IPS DF 6.9 (cell line): ENCODE measurements around the gene GPR39.

Experiments used
- DNase-seq: peaks from one replicate; pipeline ENCODE4 v3.0.0-alpha.2; 2013; ENCODE audit warnings: low read depth, low spot score
- H3K27ac ChIP-seq: one replicate; pipeline ENCODE4 v1.5.1; 2013; ENCODE audit warnings: low read length, control low read depth
- H3K27me3 ChIP-seq: 2 replicates; pipeline ENCODE4 v1.6.1; 2013; ENCODE audit warnings: mild to moderate bottlenecking, low read length; ENCODE audit not compliant: control insufficient read depth, insufficient read depth
- H3K36me3 ChIP-seq: 2 replicates; pipeline ENCODE4 v1.6.1; 2013; ENCODE audit warnings: low read length; ENCODE audit not compliant: control insufficient read depth, insufficient read depth
- H3K4me1 ChIP-seq: 2 replicates; pipeline ENCODE4 v1.6.1; 2013; ENCODE audit warnings: low read length; ENCODE audit not compliant: control insufficient read depth, insufficient read depth
- H3K4me3 ChIP-seq: 2 replicates; pipeline ENCODE4 v1.5.1; 2013; ENCODE audit warnings: mild to moderate bottlenecking, low read length
- H3K9me3 ChIP-seq: 2 replicates; pipeline ENCODE4 v1.6.1; 2013; ENCODE audit warnings: low read length, inconsistent platforms; ENCODE audit not compliant: control insufficient read depth, insufficient read depth
- WGBS: extraction: QIAGEN DNeasy Blood & Tissue Kit; methylation state at CpG from one replicate; pipeline ENCODE4 v1.1.7; 2013; ENCODE audit warnings: mixed read lengths, missing lambda C conversion rate; ENCODE audit not compliant: insufficient read length, insufficient coverage; 5-methylcytosine and 5-hydroxymethylcytosine counted together

Gene GPR39

GRCh38 chr2:132422736-132423135 lies 6.1 kb downstream of the GPR39 start:
- no peak overlapping the region for H3K27ac ChIP-seq
- H3K4me1 ChIP-seq: no peaks in the 10 kb centered on the region
- no CpG with 5 or more reads among the region's 6 CpGs for WGBS
- H3K4me3 ChIP-seq: no peak overlapping the region
- no peak for DNase-seq
- no peaks in the 10 kb centered on the region for H3K36me3 ChIP-seq
- H3K9me3 ChIP-seq: no peaks in the 10 kb centered on the region
- no peaks in the 10 kb centered on the region for H3K27me3 ChIP-seq

- DNase-seq: no peak
- no peaks in the 10 kb centered on the region for H3K27me3 ChIP-seq
- no peak overlapping the region for H3K27ac ChIP-seq
- WGBS: no CpG with 5 or more reads among the region's 5 CpGs
- no peaks in the 10 kb centered on the region for H3K9me3 ChIP-seq
- H3K4me1 ChIP-seq: no peaks in the 10 kb centered on the region
- no peak overlapping the region for H3K4me3 ChIP-seq
- no peaks in the 10 kb centered on the region for H3K36me3 ChIP-seq
Measured at GRCh38 chr2:132424526-132425121, 8.0 kb downstream of the GPR39 start.

GRCh38 chr2:132426033-132426432 lies 9.4 kb downstream of the GPR39 start:
- Histone ChIP-seq H3K27me3 (no peaks in the 10 kb centered on the region), H3K9me3 (no peaks in the 10 kb centered on the region), H3K36me3 (no peaks in the 10 kb centered on the region), H3K4me1 (no peaks in the 10 kb centered on the region), H3K4me3 (no peak overlapping the region), H3K27ac (no peak overlapping the region)
- no CpG with 5 or more reads among the region's 3 CpGs for WGBS
- no peak for DNase-seq

GRCh38 chr2:132426656-132427055 lies 10.1 kb downstream of the GPR39 start:
- no peaks in the 10 kb centered on the region for H3K27me3 ChIP-seq
- no peak overlapping the region for H3K27ac ChIP-seq
- DNase-seq: no peak
- no peaks in the 10 kb centered on the region for H3K9me3 ChIP-seq
- H3K36me3 ChIP-seq: no peaks in the 10 kb centered on the region
- no peak overlapping the region for H3K4me3 ChIP-seq
- H3K4me1 ChIP-seq: no peaks in the 10 kb centered on the region
- no CpG with 5 or more reads among the region's 5 CpGs for WGBS

GRCh38 chr2:132429351-132429750 lies 12.7 kb downstream of the GPR39 start:
- Histone ChIP-seq H3K27ac (no peak overlapping the region), H3K4me3 (no peak overlapping the region), H3K4me1 (no peaks in the 10 kb centered on the region), H3K9me3 (no peaks in the 10 kb centered on the region), H3K27me3 (no peaks in the 10 kb centered on the region), H3K36me3 (no peaks in the 10 kb centered on the region)
- no peak for DNase-seq
- no CpG with 5 or more reads among the region's 2 CpGs for WGBS

GRCh38 chr2:132429941-132430573 lies 13.5 kb downstream of the GPR39 start:
- Histone ChIP-seq H3K36me3 (no peaks in the 10 kb centered on the region), H3K4me1 (no peaks in the 10 kb centered on the region), H3K27me3 (no peaks in the 10 kb centered on the region), H3K27ac (no peak overlapping the region), H3K4me3 (no peak overlapping the region), H3K9me3 (no peaks in the 10 kb centered on the region)
- no peak for DNase-seq
- WGBS: no CpG with 5 or more reads among the region's 2 CpGs

- Histone ChIP-seq H3K36me3 (no peaks in the 10 kb centered on the region), H3K4me1 (no peaks in the 10 kb centered on the region), H3K27ac (no peak overlapping the region), H3K27me3 (no peaks in the 10 kb centered on the region), H3K4me3 (no peak overlapping the region), H3K9me3 (no peaks in the 10 kb centered on the region)
- no peak for DNase-seq
Measured at GRCh38 chr2:132430895-132431294, 14.3 kb downstream of the GPR39 start.

GRCh38 chr2:132437852-132438669 lies 21.5 kb downstream of the GPR39 start:
- Histone ChIP-seq H3K27me3 (no peaks in the 10 kb centered on the region), H3K4me3 (no peak overlapping the region), H3K36me3 (no peaks in the 10 kb centered on the region), H3K9me3 (no peaks in the 10 kb centered on the region), H3K27ac (no peak overlapping the region), H3K4me1 (peaks cover 5% of the 10 kb centered on the region; the same call in 1 of the 2 replicates)
- DNase-seq: no peak
- no CpG with 5 or more reads among the region's 5 CpGs for WGBS

GRCh38 chr2:132438691-132439090 lies 22.1 kb downstream of the GPR39 start:
- no CpG with 5 or more reads among the region's 4 CpGs for WGBS

GRCh38 chr2:132439703-132440398 lies 23.2 kb downstream of the GPR39 start:
- Histone ChIP-seq H3K9me3 (no peaks in the 10 kb centered on the region), H3K4me1 (peaks cover 5% of the 10 kb centered on the region; the same call in 1 of the 2 replicates), H3K4me3 (no peak overlapping the region), H3K27me3 (no peaks in the 10 kb centered on the region), H3K36me3 (no peaks in the 10 kb centered on the region), H3K27ac (no peak overlapping the region)
- WGBS: no CpG with 5 or more reads among the region's 6 CpGs
- DNase-seq: no peak

More at GRCh38 chr2:132438691-132439090, 22.1 kb downstream of the GPR39 start:
- H3K27me3 ChIP-seq: no peaks in the 10 kb centered on the region
- H3K36me3 ChIP-seq: no peaks in the 10 kb centered on the region
- H3K9me3 ChIP-seq: no peaks in the 10 kb centered on the region
- peaks cover 5% of the 10 kb centered on the region; the same call in 1 of the 2 replicates for H3K4me1 ChIP-seq
- no peak for DNase-seq
- no peak overlapping the region for H3K4me3 ChIP-seq
- no peak overlapping the region for H3K27ac ChIP-seq
